ENCODE results near the gene PIK3C2B.

The PIK3C2B gene

DNA sequence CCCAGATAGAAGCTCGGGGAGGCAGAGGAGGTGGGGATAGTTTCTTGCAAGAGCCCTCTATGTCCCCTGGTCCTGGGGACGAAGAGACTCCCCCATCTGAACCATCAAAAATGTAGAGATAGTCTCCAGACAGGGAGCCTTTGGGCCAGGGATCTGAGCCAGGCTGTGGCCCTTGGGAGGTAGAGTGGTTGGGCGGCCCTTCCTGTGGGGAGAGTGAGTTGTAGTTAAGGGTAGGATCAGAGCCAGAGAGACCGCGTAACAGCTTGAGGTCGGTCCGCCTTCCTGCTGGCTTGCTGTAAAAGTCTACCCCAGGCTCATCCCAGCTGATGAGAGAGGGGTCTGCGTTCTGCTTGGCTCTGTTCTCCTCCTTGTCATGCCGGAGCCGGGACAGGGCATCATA, 25.3 kb downstream of the PIK3C2B start:
- no peak for TF ChIP-seq CTCF (IDR thresholded peaks at IDR 0.05; ENCODE audit: low read depth, low read length, missing control alignments)
- H3K4me3 ChIP-seq (ENCODE audit: low read depth, low read length): no peak overlapping the region
- no peak for DNase-seq (ENCODE audit: low read depth)

DNA sequence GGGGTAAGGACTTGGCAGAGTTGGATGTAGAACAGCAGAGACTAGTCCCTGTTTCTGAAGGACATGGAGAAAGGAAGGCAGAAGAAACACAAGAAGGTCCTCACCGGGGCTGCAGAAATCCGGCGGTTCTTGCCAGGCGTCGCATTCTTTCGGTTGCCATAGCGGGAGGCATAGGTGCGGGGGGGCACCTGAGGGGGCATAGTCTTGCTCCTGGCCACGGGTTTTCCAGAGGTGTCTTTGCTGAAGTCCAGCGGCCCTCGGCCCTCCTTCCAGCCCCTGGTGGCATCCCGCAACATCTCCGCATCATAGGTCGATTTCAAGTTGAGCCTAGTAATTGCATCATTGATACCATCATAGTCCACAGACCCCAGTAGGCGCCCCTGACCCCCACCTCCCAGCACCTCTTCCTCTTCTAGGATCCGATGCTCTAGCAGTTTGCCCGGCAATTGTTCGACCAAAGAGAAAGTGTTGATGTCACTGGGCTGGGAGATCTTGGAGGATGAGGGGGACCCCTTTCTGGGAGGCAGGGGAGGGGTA, 25.8 kb downstream of the PIK3C2B start:
- no peak for DNase-seq (ENCODE audit: low read depth)
- no peak for TF ChIP-seq CTCF (IDR thresholded peaks at IDR 0.05; ENCODE audit: low read depth, low read length, missing control alignments)
- no peak overlapping the region for H3K4me3 ChIP-seq (ENCODE audit: low read depth, low read length)

DNA sequence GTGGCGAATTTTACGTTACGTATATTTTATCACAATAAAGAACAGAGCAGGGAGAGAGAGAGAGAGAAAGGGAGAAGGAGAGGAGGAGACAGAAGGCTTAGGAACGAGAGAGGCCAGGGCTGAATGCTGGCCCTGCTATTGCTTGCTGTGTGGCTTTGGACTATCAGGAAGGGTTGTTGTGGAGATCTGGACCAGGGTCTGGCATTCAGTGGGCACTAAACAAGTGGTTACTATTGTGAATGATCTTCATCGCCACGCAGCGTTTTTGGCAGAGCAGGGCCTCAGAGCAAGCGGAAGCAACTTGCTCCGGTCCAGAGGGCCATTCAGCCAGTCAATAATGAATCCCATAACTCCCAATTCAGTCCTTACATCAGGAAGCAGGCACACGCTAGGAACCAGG, 26.4 kb downstream of the PIK3C2B start:
- no peak for TF ChIP-seq CTCF (IDR thresholded peaks at IDR 0.05; ENCODE audit: low read depth, low read length, missing control alignments)
- no peak overlapping the region for H3K4me3 ChIP-seq (ENCODE audit: low read depth, low read length)
- DNase-seq (ENCODE audit: low read depth): no peak

GRCh38 chr1:204466416-204467405, 27.9 kb downstream of the PIK3C2B start:
- no peak for DNase-seq (ENCODE audit: low read depth)
- TF ChIP-seq CTCF (IDR thresholded peaks at IDR 0.05; ENCODE audit: low read depth, low read length, missing control alignments): no peak
- no peak overlapping the region for H3K4me3 ChIP-seq (ENCODE audit: low read depth, low read length)

GRCh38 chr1:204465546-204466415, 28.8 kb downstream of the PIK3C2B start:
- no peak overlapping the region for H3K4me3 ChIP-seq (ENCODE audit: low read depth, low read length)
- peak; percentile 68 for DNase-seq (ENCODE audit: low read depth)
- TF ChIP-seq CTCF (IDR thresholded peaks at IDR 0.05; ENCODE audit: low read depth, low read length, missing control alignments): no peak

DNA sequence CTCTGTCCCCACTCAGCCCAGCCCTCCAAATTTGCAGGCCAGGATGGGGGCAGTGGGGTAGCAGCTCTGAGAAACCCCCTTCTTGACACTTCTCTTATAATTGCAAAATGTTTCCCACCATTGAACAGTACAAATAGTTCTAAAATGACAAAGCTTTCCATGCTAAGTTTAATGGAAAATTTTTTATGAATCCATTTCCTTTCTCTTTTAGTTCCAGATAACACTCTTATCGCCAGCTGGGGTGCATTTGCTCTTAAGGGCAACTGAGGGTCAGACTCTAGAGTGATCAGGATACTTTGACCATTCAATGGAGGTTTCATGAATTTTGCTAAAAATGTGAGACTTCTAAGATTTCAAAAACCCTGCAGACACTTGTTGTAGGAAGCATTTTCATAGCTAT, 29.9 kb downstream of the PIK3C2B start:
- TF ChIP-seq CTCF (IDR thresholded peaks at IDR 0.05; ENCODE audit: low read depth, low read length, missing control alignments): no peak
- H3K4me3 ChIP-seq (ENCODE audit: low read depth, low read length): no peak overlapping the region
- no peak for DNase-seq (ENCODE audit: low read depth)

Data from GM12864 (cell line).